ENCODE data around the gene CHRNE.
"Not testable (repeated sequence)": the region's sequence is repeated elsewhere in the genome, so short reads cannot be mapped to it uniquely, and the experiment has no call there.

The CHRNE gene

DNA sequence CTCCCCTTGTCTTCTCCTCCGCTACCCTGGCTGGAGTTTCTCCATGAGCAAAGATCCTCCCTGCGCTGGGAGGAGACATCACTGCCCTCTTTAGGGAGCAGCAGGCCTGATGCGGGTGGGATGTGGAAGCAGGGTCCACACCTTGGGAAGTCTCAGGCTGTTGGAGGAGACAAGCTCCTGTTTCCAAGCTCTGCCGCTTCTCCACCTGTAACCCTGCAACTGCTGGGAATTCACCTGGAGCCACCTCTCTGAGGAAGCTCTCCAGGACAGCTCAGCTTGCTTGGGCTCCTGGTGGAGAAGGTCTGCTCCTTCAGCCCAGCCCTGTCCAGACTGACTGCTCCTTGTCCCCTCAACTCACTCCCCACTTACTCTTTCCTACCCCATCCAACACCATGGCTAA is 18.4 kb downstream of the CHRNE start:
- DNase-seq, result no peak

- DNase-seq, result peak; percentile 21 to 75 (median 52)
Observed at GRCh38 chr17:4881761-4882555, 20.9 kb downstream of the CHRNE start.

- no peak for DNase-seq
Observed at GRCh38 chr17:4880857-4881256, 22.0 kb downstream of the CHRNE start.

DNA sequence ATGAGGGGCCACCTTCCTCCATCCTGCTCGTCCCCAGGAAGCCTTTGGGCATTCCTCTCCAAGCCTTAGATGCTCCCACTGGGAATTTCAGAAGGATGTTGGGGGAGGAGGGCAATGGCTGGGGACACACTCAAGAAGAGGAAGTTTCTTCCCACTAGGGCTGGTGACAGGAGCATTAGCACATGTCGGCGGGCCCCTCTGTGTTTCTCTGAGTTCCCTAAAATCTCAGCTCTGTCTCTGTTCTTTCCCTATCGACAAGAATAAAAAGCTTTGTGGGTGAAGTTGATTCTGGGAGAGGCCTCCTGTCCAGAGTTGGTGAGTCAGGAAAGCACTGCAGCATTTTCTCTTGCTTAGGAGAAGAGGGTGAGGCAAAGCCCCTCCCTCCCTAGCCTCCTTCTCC is 23.3 kb downstream of the CHRNE start:
- DNase-seq, result no peak

DNA sequence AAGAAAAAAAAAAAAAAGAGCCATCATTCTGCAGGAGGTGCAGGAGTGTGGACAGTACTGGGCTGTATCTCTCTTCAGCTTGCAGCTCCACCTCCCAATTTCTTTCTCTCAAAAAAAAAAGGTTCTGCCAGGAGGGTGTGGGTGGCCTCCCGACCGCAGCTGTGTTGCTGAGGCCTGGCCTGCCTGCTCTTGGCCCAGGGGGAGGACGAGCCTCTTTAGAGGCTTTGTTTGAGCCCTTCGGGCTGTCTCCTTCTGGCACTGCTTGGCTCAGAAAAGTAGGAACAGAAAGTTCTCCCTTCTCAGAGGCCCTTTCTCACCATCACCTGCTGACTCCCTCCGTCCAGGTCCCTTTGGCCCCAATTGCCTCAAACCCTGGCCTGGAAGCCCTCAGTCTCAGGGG is 25.8 kb downstream of the CHRNE start:
- no peak for DNase-seq

GRCh38 chr17:4872786-4873185 is 30.1 kb downstream of the CHRNE start:
- no peak for DNase-seq

GRCh38 chr17:4870855-4871254 is 32.0 kb downstream of the CHRNE start:
- no peak for DNase-seq

DNA sequence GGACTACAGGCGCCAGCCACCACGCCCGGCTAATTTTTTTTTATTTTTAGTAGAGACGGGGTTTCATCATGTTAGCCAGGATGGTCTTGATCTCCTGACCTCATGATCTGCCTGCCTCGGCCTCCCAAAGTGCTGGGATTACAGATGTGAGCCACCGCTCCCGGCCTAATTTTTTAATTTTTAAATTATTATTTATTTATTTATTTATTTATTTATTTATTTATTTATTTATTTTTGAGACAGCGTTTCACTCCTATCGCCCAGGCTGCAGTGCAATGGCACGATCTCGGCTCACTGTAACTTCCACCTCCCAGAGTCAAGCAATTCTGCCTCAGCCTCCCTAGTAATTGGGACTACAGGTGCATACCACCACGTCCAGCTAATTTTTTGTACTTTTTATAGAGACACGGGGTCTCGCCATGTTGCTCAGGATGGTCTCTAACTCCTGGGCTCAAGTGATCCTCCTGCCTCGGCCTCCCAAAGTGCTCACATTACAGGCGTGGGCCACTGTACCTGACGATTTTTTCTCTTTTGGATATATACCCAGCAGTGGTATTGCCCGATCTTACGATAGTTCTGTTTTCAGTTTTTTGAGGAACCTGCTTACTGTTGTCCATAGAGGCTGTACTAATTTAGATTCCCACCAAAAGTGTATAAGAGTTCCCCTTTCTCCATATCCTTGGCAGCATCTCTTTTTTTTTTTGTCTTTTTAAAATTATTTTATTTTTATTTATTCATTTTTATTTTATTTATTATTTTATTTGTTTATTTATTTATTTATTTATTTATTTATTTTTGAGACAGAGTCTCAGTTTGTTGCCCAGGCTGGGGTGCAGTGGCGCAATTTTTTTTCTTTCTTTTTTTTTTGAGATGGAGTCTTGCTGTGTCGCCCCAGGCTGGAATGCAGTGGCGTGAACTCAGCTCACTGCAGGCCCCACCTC is 33.6 kb downstream of the CHRNE start:
- DNase-seq, result not testable (repeated sequence)

DNA sequence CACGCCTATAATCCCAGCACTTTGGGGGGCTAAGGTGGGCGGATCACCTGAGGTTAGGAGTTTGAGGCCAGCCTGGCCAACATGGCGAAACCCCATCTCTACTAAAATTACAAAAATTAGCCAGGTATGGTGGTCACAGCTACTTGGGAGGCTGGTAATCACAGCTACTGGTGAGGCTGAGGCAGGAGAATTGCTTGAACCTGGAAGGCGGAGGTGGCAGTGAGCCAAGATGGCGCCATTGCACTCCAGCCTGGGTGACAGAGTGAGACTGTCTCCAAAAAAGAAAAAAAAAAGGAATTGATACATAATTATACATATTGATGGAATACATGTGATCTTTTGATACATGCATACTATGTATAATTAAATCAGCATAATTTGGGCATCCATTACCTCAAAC is 35.4 kb downstream of the CHRNE start:
- DNase-seq, result not testable (repeated sequence)

DNA sequence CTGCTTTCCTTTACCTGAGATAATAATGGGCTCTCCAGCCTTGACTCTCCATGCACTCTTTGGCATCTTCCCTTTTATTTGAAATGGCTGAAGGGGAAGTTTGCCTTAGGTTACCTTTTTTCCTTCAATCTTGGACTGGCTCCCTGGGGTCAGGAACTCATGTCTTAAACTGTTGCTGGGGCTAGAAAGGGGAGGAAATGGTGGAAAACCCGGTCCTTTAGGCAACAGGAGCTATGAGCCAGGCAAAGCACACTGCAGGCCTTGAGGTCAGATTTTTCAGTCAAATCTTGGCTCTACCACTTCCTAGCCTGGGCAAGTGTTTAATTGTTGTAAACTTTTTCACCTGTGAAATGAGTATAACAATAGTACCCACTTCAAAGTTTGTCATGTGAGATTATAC is 39.6 kb downstream of the CHRNE start:
- no peak for DNase-seq

GRCh38 chr17:4862720-4863119 is 40.2 kb downstream of the CHRNE start:
- no peak for DNase-seq

GRCh38 chr17:4861052-4861451 is 41.8 kb downstream of the CHRNE start:
- no peak for DNase-seq

DNA sequence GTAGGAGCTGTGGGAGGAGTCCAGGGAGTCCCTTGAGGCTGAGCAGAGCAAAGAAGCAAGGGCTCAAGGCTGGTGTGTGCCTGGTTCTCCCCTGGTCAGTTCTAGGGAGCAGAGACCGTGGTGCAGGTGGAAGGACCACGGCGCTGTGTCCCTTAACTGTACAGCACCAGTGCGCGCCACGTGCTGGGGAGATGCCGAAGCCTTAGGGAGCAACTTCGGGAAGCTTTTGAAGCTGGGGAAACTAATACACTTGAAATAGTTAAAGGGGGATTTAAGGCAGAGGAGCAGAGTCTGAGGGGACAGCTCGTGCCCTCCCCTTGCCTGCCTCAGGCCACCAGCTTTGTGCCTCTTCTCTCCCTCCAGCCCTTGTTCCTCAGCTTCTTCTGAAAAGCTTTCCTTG is 42.2 kb downstream of the CHRNE start:
- DNase-seq, result no peak

DNA sequence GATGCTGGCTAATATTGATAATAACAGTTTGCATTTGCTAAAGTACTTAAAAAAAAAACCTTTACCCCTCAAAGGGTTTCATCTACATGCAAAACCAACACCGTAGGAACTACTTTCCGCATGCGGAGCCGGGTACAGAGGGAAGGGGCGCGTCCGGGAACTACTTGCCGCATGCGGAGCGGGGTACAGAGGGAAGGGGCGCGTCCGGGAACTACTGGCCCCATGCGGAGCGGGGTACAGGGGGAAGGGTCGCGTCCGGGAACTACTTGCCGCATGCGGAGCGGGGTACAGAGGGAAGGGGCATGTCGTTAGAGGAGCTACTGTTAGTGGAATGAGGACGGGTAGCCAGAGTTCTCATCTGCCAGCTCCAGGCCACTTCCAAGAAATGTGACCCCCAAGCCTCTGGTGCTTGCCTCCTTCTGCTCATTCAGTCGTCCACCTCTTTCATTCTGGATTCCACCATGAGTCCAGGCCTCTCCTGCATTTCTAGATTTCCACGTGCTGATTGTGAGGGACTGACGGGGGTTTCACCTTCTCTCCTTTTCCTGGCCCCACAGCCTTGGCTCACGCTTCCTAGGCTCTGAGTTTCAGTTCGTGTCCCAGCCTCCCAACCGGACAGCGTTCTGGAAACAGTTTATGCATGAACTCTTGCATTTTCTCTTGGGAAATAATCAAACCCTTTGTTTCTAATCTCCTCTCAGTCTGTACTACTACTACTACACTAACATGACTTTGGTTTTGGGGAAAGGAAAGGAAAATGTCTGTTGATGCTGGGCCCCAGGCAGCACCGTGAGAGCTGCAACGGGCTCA is 42.9 kb downstream of the CHRNE start:
- DNase-seq, result no peak

- DNase-seq, result no peak
Observed at GRCh38 chr17:4858882-4859260, 44.0 kb downstream of the CHRNE start.

GRCh38 chr17:4858068-4858881 is 44.6 kb downstream of the CHRNE start:
- no peak for DNase-seq

DNA sequence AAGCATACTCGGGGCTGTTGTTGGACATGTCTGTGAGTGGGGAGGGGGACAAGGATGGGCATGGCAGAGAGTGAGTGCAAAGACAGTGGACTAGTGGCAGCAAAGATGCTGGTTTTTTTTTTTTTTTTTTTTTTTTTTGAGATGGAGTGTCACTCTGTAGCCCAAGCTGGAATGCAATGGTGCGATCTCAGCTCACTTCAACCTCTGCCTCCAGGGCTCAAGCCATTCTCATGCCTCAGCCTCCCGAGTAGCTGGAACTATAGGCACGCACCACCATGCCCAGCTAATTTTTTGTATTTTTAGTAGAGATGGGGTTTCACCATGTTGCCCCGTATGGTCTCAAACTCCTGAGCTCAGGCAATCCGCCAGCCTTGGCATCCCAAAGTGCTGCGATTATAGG is 45.6 kb downstream of the CHRNE start:
- not testable (repeated sequence) for DNase-seq

DNA sequence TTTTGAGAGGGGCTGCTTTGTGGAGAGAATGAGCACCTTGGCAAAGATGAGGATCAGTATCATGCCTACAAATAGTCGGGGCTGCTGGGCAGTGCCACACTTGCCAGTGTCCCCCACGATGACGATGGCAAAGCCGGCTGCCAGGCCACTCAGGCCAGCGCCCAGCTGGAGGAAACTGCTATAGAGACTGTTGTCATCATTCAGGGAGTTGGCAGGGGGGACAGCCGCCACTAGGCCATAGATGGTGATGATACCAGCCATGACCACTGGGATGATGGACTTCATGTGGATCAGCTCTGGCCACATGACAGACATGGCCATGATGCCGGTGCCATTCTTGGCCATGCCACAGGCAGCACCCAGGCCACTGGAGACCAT is 46.0 kb downstream of the CHRNE start:
- DNase-seq, result no peak

GRCh38 chr17:4856271-4856936 is 46.5 kb downstream of the CHRNE start:
- no peak for DNase-seq

- DNase-seq, result no peak
Observed at GRCh38 chr17:4854111-4854681, 48.7 kb downstream of the CHRNE start.

DNA sequence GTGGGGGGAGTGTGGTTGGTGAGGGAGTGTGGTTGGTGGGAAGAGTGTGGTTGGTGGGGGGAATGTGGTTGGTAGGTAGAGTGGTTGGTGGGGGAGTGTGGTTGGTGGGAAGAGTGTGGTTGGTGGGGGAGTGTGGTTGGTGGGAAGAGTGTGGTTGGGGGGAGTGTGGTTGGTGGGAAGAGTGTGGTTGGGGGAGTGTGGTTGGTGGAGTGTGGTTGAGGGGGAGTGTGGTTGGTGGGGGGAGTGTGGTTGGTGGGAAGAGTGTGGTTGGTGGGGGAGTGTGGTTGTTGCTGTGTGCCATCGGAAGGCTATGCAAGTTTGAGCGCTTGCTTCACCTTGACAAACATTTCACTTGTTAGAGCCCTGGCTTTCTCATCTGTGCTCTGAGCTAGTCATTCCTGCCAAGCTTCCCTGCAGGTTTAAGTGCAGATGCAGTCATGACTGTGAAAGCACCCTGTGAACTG is 49.7 kb downstream of the CHRNE start:
- DNase-seq, result peak in 3 of 6 experiments; percentile 8 to 19 (median 16)

Measured in stimulated activated naive CD4-positive, alpha-beta T cell (primary cell).